Measurements from ENCODE around the gene CCDC92. TPM values are rescaled to one million over a fixed set of nuclear protein-coding genes. Genes with fewer than 3 reads are reported as not detected.

CCDC92 gene
- total and polyA plus RNA-seq, 2 donors (not counting 3 experiments of a cell fraction or from before 2014, with no cell fraction given): 41.2 to 41.6 TPM

- H3K9me1 ChIP-seq (replicated peaks; ENCODE audit: control insufficient read depth, extremely low read depth, insufficient read depth, low read length): no peaks in the 10 kb centered on the region
- H3K27ac ChIP-seq (ENCODE audit: insufficient read depth, low read depth, low read length): no peak overlapping the region
- no peaks in the 10 kb centered on the region for H4K20me1 ChIP-seq (replicated peaks; ENCODE audit: control insufficient read depth, extremely low read depth, insufficient read depth, low read length)
- intact Hi-C loops (cut with micrococcal nuclease) (no loop called here), dilution Hi-C loops (cut with MboI; ENCODE audit: extremely low pct_ligation_motif_present, low sequenced_read_pairs) (no loop called here)
- no peaks in the 10 kb centered on the region for H3K4me1 ChIP-seq (ENCODE audit: control insufficient read depth, extremely low read depth, insufficient read depth, low read length)
- H3K9me3 ChIP-seq (replicated peaks; ENCODE audit: control insufficient read depth, insufficient read depth, low read length): no peaks in the 10 kb centered on the region
- H2AFZ ChIP-seq (ENCODE audit: low read depth, low read length): no peak overlapping the region
- H3K4me2 ChIP-seq (ENCODE audit: insufficient read depth, low read length): no peak overlapping the region
- no peaks in the 10 kb centered on the region for H3K36me3 ChIP-seq (ENCODE audit: control insufficient read depth in 2 of 2, extremely low read depth in 1 of 2, insufficient read depth in 2 of 2, low read length in 2 of 2)
- H3K4me3 ChIP-seq (replicated peaks in 1 of 3; ENCODE audit: insufficient read depth in 1 of 3, low read depth in 1 of 3, low read length in 3 of 3): no peak overlapping the region
- no peak for DNase-seq (ENCODE audit: low read depth, low spot score)
- no peaks in the 10 kb centered on the region for H3K27me3 ChIP-seq (ENCODE audit: control insufficient read depth in 2 of 2, insufficient read depth in 2 of 2, low read length in 2 of 2)
- no TSS peak for BruUV-seq (replicated peaks)
- H3K79me2 ChIP-seq (ENCODE audit: control insufficient read depth, insufficient read depth, low read length): no peaks in the 10 kb centered on the region
- no peak for FAIRE-seq
- TF ChIP-seq JUN (IDR thresholded peaks at IDR 0.05; ENCODE audit: borderline replicate concordance, insufficient read depth, insufficient read length, low read depth) (no peak), MYC (IDR thresholded peaks at IDR 0.05; ENCODE audit: low read depth, low read length) (no peak), EZH2 (IDR thresholded peaks at IDR 0.05; ENCODE audit: borderline replicate concordance, low read depth, low read length, severe bottlenecking) (no peak), CTCF (IDR thresholded peaks at IDR 0.05; ENCODE audit: extremely low read depth in 1 of 2, insufficient read depth in 1 of 2, low read depth in 1 of 2, low read length in 2 of 2) (no peak)
- H3K9ac ChIP-seq (replicated peaks; ENCODE audit: extremely low read depth, insufficient read depth, low read length): no peak overlapping the region
- ChIA-PET CTCF (interaction anchor here (0.6 to 1.7 kb wide), 2 partner anchors 13 to 1164 kb away, joined by 4 to 7 read pairs; no protein-coding TSS in a partner anchor), POLR2A (no interaction called here)
These were observed 46.5 kb upstream of the CCDC92 start for GRCh38 chr12:124019115-124019514.

GRCh38 chr12:124018539-124018938 lies 45.9 kb upstream of the CCDC92 start:
- H3K9me1 ChIP-seq (replicated peaks; ENCODE audit: control insufficient read depth, extremely low read depth, insufficient read depth, low read length): no peaks in the 10 kb centered on the region
- DNase-seq (ENCODE audit: low read depth, low spot score): peak; percentile 31
- dilution Hi-C loops (cut with MboI; ENCODE audit: extremely low pct_ligation_motif_present, low sequenced_read_pairs) (no loop called here), intact Hi-C loops (cut with micrococcal nuclease) (no loop called here)
- no peak overlapping the region for H2AFZ ChIP-seq (ENCODE audit: low read depth, low read length)
- BruUV-seq (replicated peaks): no TSS peak
- TF ChIP-seq POLR2A (IDR thresholded peaks at IDR 0.05; ENCODE audit: low read depth, low read length) (no peak), GATA2 (IDR thresholded peaks at IDR 0.05; ENCODE audit: insufficient read depth, insufficient read length, low read depth, low read length) (no peak), POLR2AphosphoS5 (IDR thresholded peaks at IDR 0.05; ENCODE audit: insufficient read depth, low read depth, low read length) (no peak), MYC (IDR thresholded peaks at IDR 0.05; ENCODE audit: low read depth, low read length) (no peak), FOS (IDR thresholded peaks at IDR 0.05; ENCODE audit: borderline replicate concordance, insufficient read depth, low read length) (no peak), MAX (IDR thresholded peaks at IDR 0.05; ENCODE audit: insufficient read depth, insufficient read length) (no peak), CTCF (IDR thresholded peaks at IDR 0.05; ENCODE audit: extremely low read depth in 1 of 2, insufficient read depth in 1 of 2, low read depth in 1 of 2, low read length in 2 of 2) (no peak), JUN (IDR thresholded peaks at IDR 0.05; ENCODE audit: borderline replicate concordance, insufficient read depth, insufficient read length, low read depth) (no peak), EZH2 (IDR thresholded peaks at IDR 0.05; ENCODE audit: borderline replicate concordance, low read depth, low read length, severe bottlenecking) (no peak)
- FAIRE-seq: no peak
- H3K27me3 ChIP-seq (ENCODE audit: control insufficient read depth in 2 of 2, insufficient read depth in 2 of 2, low read length in 2 of 2): no peaks in the 10 kb centered on the region
- no peak overlapping the region for H3K9ac ChIP-seq (replicated peaks; ENCODE audit: extremely low read depth, insufficient read depth, low read length)
- no peak overlapping the region for H3K4me3 ChIP-seq (replicated peaks in 1 of 3; ENCODE audit: insufficient read depth in 1 of 3, low read depth in 1 of 3, low read length in 3 of 3)
- ChIA-PET CTCF (interaction anchor here (0.6 to 1.7 kb wide), 2 partner anchors 14 to 1164 kb away, joined by 4 to 7 read pairs; no protein-coding TSS in a partner anchor), POLR2A (no interaction called here)
- no peaks in the 10 kb centered on the region for H4K20me1 ChIP-seq (replicated peaks; ENCODE audit: control insufficient read depth, extremely low read depth, insufficient read depth, low read length)
- peaks cover 0 to 3% of the 10 kb centered on the region in 2 experiments for H3K36me3 ChIP-seq (ENCODE audit: control insufficient read depth in 2 of 2, extremely low read depth in 1 of 2, insufficient read depth in 2 of 2, low read length in 2 of 2)
- H3K4me2 ChIP-seq (ENCODE audit: insufficient read depth, low read length): no peak overlapping the region
- H3K27ac ChIP-seq (ENCODE audit: insufficient read depth, low read depth, low read length): no peak overlapping the region
- no peaks in the 10 kb centered on the region for H3K9me3 ChIP-seq (replicated peaks; ENCODE audit: control insufficient read depth, insufficient read depth, low read length)
- no peaks in the 10 kb centered on the region for H3K4me1 ChIP-seq (ENCODE audit: control insufficient read depth, extremely low read depth, insufficient read depth, low read length)
- no peaks in the 10 kb centered on the region for H3K79me2 ChIP-seq (ENCODE audit: control insufficient read depth, insufficient read depth, low read length)
